GM12891 (cell line): Measurements from ENCODE around the gene KRTAP9-6. TPM values are rescaled to one million over a fixed set of nuclear protein-coding genes. Genes with fewer than 3 reads are reported as not detected.
"Not testable (repeated sequence)": the region's sequence is repeated elsewhere in the genome, so short reads cannot be mapped to it uniquely, and the experiment has no call there.

Experiments used
- DNase-seq: peaks from one replicate; pipeline ENCODE4 v3.0.0; 2011; ENCODE audit warnings: low spot score; ENCODE audit not compliant: insufficient read length
- FAIRE-seq: peaks from 2 replicates; lab custom pipeline; 2011; peaks lifted over from hg19 to GRCh38; lab: Jason Lieb, UNC
- PAX5 ChIP-seq: IDR thresholded peaks from 2 replicates; pipeline ENCODE4 v1.6.1; 2011; ENCODE audit warnings: low read length, moderate library complexity, mild to moderate bottlenecking; ENCODE audit not compliant: insufficient read depth, severe bottlenecking
- POLR2A ChIP-seq: IDR thresholded peaks from 2 replicates; pipeline ENCODE4 v1.6.1; 2011; ENCODE audit warnings: low read depth, low read length, control low read depth
- POLR2AphosphoS5 ChIP-seq: IDR thresholded peaks from 2 replicates; pipeline ENCODE4 v1.6.1; 2011; ENCODE audit warnings: low read depth, low read length, control low read depth
- POU2F2 ChIP-seq: IDR thresholded peaks from 2 replicates; pipeline ENCODE4 v1.6.1; 2011; ENCODE audit warnings: low read depth, mild to moderate bottlenecking, control low read depth, low read length, moderate library complexity
- SPI1 ChIP-seq: IDR thresholded peaks from 2 replicates; pipeline ENCODE4 v1.6.1; 2011; ENCODE audit warnings: low read depth, low read length, control low read depth
- TAF1 ChIP-seq: IDR thresholded peaks from 2 replicates; pipeline ENCODE4 v1.6.1; 2011; ENCODE audit warnings: low read depth, low read length, control low read depth
- polyA plus RNA-seq: library from polyadenylated mRNA; unstranded; fragments of >200 nt; gene quantifications from one replicate; pipeline ENCODE4 v1.2.1, GENCODE V29; 2012; ENCODE audit warnings: low read depth, missing spikeins, inconsistent platforms; ENCODE audit not compliant: missing spikeins

KRTAP9-6 gene, protein sequence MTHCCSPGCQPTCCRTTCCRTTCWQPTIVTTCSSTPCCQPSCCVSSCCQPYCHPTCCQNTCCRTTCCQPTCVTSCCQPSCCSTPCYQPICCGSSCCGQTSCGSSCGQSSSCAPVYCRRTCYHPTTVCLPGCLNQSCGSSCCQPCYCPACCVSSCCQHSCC
- polyA plus RNA-seq: not detected

- FAIRE-seq: no peak
- TF ChIP-seq POLR2A (no peak), POU2F2 (no peak), POLR2AphosphoS5 (no peak), PAX5 (no peak), TAF1 (no peak), SPI1 (no peak)
- no peak for DNase-seq
Measured at GRCh38 chr17:41265078-41265477, at the start of gene KRTAP9-6. TSS of gene KRTAP9-6 (plus strand) at chr17:41265378. CDS start at chr17:41265378, 0 bp downstream.

DNA sequence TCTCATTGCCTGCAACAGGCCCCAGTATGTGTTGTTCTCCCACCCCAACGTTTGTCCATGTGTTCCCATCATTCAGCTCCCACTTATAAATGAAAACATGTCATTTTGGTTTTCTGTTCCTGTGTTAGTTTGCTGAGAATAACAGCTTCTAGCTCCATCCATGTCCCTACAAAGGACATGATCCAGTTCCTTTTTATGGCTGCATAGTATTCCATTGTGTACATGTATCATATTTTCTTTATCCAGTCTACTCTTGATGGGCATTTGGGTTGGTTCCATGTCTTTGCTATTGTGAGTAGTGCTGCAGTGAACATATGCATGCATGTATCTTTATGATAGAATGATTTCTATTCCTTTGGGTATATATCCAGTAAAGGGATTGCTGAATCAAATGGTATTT lies 49.5 kb upstream of the KRTAP9-6 start:
- TF ChIP-seq SPI1 (no peak), POLR2AphosphoS5 (no peak), POU2F2 (no peak), PAX5 (no peak), POLR2A (no peak), TAF1 (no peak)
- DNase-seq (no peak), FAIRE-seq (no peak)

DNA sequence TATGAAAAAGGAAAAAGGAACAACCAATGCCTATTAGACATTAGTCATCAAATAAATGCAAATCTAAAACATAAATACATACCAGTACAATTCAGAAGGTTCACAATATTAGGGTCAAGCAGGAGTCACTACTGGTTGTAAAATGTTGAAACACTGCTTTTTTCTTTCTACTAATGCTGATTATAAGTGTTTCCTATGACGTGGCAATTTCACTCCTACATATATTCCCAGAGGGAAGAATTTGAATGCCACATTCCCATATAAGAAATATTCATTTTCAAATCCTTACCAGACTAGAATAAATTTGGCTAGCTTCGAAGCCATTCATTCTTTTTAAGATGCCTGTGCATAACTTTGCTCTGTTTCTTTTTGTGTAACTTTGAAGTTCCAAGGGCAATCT lies 41.4 kb upstream of the KRTAP9-6 start:
- DNase-seq (no peak), FAIRE-seq (no peak)
- TF ChIP-seq TAF1 (no peak), POU2F2 (no peak), POLR2A (no peak), PAX5 (no peak), POLR2AphosphoS5 (no peak), SPI1 (no peak)

DNA sequence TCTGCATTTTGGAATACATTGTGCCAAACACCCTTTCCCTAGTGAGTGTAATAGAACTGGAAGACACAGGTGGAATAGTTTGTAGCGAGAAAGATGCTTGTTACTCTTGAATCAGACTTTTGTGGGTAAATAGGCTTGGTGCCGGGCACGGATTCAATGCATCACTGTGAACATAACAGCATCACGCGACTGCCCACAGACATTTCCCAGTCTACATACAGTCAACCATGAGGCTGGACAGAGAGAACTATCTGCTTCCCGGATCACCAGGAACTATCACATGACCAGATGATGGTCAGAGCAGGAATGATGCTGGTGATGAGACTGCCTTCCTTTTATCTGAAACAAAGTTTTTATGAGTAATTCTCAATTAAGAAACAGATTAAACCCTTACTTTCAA lies 39.1 kb upstream of the KRTAP9-6 start:
- DNase-seq: no peak
- no peak for TF ChIP-seq POU2F2
- no peak for TF ChIP-seq PAX5
- no peak for TF ChIP-seq POLR2A
- no peak for TF ChIP-seq SPI1
- TF ChIP-seq TAF1: no peak
- no peak for TF ChIP-seq POLR2AphosphoS5
- no peak for FAIRE-seq

DNA sequence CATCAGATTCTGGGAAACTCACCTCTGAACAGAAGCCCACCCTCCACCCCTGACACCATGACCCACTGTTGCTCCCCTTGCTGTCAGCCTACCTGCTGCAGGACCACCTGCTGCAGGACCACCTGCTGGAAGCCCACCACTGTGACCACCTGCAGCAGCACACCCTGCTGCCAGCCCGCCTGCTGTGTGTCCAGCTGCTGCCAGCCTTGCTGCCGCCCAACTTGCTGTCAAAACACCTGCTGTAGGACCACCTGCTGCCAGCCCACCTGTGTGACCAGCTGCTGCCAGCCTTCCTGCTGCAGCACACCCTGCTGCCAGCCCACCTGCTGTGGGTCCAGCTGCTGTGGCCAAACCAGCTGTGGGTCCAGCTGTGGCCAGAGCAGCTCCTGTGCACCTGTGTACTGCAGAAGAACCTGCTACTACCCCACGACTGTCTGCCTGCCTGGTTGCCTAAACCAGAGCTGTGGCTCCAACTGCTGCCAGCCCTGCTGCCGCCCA lies 38.5 kb upstream of the KRTAP9-6 start, which contains the start of gene KRTAP9-2:
TSS of gene KRTAP9-2 (plus strand) at position 51 of the 498 bp plus-strand sequence. CDS start at position 58, 7 bp downstream.
- FAIRE-seq, DNase-seq: not testable (repeated sequence)

DNA sequence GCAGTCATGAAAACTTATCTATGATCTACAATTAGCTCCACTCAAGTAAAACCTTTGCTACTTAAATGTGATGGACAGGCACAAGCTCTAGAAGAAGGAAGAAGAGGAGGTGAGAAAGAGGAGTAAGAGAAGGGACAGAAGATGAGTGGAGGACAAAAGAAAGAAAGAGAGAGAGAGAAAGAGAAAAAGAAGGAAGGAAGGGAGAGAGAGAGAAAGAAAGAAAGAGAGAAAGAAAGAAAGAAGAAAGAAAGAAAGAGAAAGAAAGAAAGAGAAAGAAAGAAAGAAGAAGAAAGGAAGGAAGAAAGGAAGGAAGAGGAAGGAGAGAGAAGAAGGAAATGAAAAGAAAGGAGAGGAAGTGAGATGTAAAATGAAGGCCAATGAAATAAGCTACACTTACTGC lies 35.1 kb upstream of the KRTAP9-6 start:
- TF ChIP-seq POLR2A: no peak
- TF ChIP-seq TAF1: no peak
- no peak for FAIRE-seq
- DNase-seq: no peak

DNA sequence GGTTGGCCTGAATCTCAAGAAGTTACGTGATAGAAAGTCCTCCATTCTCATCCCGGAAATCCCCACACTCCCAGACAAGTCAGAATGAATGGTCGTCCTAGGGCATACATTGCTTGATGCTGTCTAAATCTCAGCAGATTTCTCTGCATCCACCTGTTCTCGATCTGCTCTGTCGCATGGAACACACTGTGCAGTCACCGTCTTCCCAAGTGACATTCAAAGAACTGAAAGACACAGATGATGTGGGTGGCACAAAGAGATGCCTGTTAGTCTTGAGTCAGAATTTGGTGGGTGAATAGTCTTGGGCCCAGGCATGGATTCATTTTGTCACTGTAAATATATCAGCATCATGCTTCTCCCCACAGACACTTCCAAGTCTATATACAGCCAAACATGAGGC lies 33.4 kb upstream of the KRTAP9-6 start:
- FAIRE-seq (no peak), DNase-seq (no peak)
- no peak for TF ChIP-seq POU2F2
- TF ChIP-seq PAX5: no peak
- no peak for TF ChIP-seq SPI1

DNA sequence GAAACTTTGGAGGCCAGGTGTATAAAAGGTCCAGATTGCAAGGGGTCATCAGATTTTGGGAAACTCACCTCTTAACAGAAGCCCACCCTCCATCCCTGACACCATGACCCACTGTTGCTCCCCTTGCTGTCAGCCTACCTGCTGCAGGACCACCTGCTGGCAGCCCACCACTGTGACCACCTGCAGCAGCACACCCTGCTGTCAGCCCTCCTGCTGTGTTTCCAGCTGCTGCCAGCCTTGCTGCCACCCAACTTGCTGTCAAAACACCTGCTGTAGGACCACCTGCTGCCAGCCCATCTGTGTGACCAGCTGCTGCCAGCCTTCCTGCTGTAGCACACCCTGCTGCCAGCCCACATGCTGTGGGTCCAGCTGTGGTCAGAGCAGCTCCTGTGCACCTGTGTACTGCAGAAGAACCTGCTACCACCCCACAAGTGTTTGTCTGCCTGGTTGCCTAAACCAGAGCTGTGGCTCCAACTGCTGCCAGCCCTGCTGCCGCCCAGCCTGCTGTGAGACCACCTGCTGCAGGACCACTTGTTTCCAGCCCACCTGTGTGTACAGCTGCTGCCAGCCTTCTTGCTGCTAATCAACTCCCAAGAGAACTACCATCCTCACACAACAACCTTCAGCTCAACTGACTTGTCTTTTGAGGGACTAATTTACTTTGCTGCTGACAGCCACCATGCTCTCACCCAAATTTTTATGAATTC lies 32.6 kb upstream of the KRTAP9-6 start, which contains the start of gene KRTAP9-3:
TSS of gene KRTAP9-3 (plus strand) at position 51 of the 707 bp plus-strand sequence. CDS start at position 104, 53 bp downstream.
- not testable (repeated sequence) for FAIRE-seq, DNase-seq

- FAIRE-seq, DNase-seq: not testable (repeated sequence)
Measured at GRCh38 chr17:41237116-41237515, 28.1 kb upstream of the KRTAP9-6 start.

DNA sequence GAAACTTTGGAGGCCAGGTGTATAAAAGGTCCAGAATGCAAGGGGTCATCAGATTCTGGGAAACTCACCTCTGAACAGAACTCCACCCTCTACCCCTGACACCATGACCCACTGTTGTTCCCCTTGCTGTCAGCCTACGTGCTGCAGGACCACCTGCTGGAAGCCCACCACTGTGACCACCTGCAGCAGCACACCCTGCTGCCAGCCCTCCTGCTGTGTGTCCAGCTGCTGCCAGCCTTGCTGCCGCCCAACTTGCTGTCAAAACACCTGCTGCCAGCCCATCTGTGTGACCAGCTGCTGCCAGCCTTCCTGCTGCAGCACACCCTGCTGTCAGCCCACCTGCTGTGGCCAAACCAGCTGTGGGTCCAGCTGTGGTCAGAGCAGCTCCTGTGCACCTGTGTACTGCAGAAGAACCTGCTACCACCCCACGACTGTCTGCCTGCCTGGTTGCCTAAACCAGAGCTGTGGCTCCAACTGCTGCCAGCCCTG lies 27.2 kb upstream of the KRTAP9-6 start, which contains the start of gene KRTAP9-8:
TSS of gene KRTAP9-8 (plus strand) at position 51 of the 489 bp plus-strand sequence. CDS start at position 104, 53 bp downstream.
- not testable (repeated sequence) for DNase-seq, FAIRE-seq

- FAIRE-seq, DNase-seq: not testable (repeated sequence)
Measured at GRCh38 chr17:41246995-41247787, 18.0 kb upstream of the KRTAP9-6 start.

- DNase-seq, FAIRE-seq: not testable (repeated sequence)
Measured at GRCh38 chr17:41249637-41250240, 15.4 kb upstream of the KRTAP9-6 start, which contains the start of gene KRTAP9-4. TSS of gene KRTAP9-4 (plus strand) at chr17:41249687. CDS start at chr17:41249721, 34 bp downstream.
